RWPE1 (cell line): ENCODE measurements around the gene ECEL1.
"Not testable (repeated sequence)": the region's sequence is repeated elsewhere in the genome, so short reads cannot be mapped to it uniquely, and the experiment has no call there.

Experiments
- CTCF ChIA-PET: fragments of 350-600 bp; sonication (Branson Sonifier 250); formaldehyde crosslinking; extraction: SDS; loops from one replicate; lab custom pipeline; 2021; lab: Yijun Ruan, JAX
- POLR2A ChIA-PET: fragments of 400-600 bp; formaldehyde crosslinking; extraction: SDS; loops from one replicate; lab custom pipeline; 2020; ENCODE audit warnings: antibody characterized with exemption; ENCODE audit not compliant: low non-redundant PET; lab: Yijun Ruan, JAX
- DNase-seq: peaks from one replicate; pipeline ENCODE4 v3.0.0; 2012; ENCODE audit warnings: low spot score
- H3K27ac ChIP-seq: fragments of 450-650 bp; 2 replicates; pipeline ENCODE4 v1.5.1; 2017
- CTCF ChIP-seq: fragments of 450-650 bp; conservative IDR thresholded peaks from 2 replicates; pipeline ENCODE4 v1.5.1; 2017; ENCODE audit warnings: low read depth, mild to moderate bottlenecking

The ECEL1 gene

DNA sequence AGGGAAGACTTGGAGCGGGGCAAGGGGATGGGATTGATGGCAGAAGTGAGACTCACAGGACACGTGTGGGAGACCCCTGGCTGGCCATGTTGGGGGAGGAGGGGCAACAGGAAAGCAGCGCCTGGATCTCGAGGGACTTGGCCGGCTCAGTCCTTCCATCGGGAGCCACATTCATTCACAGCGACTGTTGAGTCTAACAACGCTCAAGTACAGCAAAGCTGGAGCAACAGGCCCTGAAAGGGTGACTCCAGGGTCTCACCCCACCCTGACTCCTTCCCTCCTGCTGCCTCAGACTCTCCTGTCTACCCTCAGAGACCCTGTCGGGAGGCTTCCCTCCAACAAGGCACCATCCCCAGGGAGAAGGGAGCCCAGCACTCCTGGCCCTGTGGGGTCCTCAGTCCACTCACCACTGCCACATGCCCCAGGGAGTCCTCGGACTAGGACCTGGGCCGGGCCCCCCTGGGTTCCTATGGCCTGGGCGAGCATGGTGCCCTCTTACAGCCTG, 46.4 kb downstream of the ECEL1 start:
- no peak overlapping the region for H3K27ac ChIP-seq
- TF ChIP-seq CTCF, result no peak
- ChIA-PET CTCF (interaction anchor here (0.6 to 2.6 kb wide), 8 partner anchors 19 to 669 kb away, joined by 3 to 27 read pairs (median 3); no protein-coding TSS in a partner anchor), POLR2A (no interaction called here)
- no peak for DNase-seq

DNA sequence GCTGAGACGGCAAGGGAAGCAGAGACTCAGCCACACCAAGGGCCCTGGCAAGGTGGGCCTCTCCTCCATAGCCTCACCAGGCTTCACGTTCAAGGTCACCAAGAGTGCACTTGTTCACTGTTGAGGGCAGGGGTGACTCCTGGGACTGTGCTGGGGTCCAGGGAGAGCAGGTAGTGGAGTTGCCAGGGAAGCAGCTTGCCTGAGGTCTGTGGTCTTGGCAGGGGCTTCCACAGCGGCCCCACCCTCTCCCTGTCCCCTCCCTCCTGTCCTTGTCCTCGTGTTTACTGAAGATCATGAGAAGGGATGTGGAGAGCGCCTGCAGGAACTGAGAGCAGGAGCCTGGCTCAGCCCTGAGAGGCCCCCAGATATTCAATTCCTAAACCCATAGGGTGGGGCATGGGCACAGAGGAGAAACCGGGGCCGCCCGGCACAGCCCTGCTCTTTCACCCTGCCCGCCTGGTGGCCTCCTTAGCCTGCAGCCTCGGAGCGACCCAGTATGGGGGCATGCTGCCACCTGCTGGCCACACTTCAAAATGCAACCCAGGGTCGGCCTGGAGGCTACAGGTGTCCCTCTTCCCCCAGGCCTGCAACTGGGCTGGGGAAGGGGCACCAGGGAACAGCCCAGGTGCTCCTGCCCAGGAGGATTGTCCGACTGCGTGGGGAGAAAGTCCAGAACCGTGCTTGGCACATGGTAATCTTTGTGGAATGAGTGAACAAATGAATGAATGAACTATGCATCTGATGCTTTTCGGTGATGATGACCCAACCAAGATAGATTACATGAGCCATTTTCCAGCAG, 47.2 kb downstream of the ECEL1 start:
- CTCF ChIA-PET, result interaction anchor here (0.6 to 2.6 kb wide), 13 partner anchors 13 to 668 kb away, joined by 3 to 27 read pairs (median 4); partner anchors contain the start of gene PRSS56
- H3K27ac ChIP-seq, POLR2A ChIA-PET: not testable (repeated sequence)
- TF ChIP-seq CTCF, result peak; percentile 94
- peak; percentile 71 for DNase-seq

- no peak for DNase-seq
- ChIA-PET CTCF (interaction anchor here (0.5 to 2.6 kb wide), 14 partner anchors 14 to 922 kb away, joined by 3 to 27 read pairs (median 4); partner anchors contain the start of gene PRSS56), POLR2A (no interaction called here)
- H3K27ac ChIP-seq, result no peak overlapping the region
- no peak; the same call in 1 of the 2 replicates for TF ChIP-seq CTCF
These were observed 47.9 kb downstream of the ECEL1 start for GRCh38 chr2:232439758-232440135.

DNA sequence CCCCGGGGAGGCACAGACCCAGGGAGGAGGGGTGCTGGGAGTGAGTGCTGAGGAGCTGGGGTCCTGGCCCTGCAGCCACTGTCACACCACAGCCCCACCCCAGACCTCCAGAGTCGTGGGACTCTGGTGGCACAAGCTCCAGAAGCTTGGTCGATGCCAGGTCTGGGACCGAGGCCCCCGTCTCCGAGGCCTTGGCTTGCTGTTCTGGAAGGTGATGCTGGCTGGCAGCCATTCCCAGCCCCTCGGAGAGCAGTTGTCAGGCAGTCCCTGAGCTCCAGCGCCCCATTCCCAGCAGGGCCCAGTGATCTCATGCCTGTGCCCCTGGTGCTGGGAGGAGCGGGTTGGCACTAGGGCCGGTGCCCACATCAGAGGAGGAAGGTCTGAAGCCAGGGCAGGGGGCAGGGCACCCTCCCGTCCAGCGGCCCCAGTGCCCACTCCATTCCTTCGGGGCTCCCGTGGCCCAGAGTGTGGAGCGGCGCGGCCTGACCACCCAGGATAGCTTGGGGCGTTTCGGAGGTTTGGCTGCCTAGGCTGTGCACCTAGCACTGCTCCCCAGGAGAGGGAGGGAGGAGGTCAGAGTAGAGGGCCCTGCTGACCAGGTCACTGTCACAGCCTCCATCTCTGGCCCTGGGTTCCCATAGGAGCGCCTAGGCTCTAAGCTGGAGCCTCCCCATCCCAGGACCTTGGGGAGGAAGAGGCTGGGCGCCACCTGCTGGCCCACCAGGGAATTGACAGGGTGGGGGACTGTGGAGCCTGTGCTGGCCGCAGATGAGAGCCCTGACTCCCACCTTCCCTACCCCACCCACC, 48.5 kb downstream of the ECEL1 start:
- no peak for DNase-seq
- ChIA-PET POLR2A (no interaction called here), CTCF (interaction anchor here (0.5 to 2.6 kb wide), 12 partner anchors 20 to 922 kb away, joined by 3 to 27 read pairs (median 5); partner anchors contain the start of gene PRSS56)
- TF ChIP-seq CTCF, result peak; percentile 74
- no peak overlapping the region for H3K27ac ChIP-seq

DNA sequence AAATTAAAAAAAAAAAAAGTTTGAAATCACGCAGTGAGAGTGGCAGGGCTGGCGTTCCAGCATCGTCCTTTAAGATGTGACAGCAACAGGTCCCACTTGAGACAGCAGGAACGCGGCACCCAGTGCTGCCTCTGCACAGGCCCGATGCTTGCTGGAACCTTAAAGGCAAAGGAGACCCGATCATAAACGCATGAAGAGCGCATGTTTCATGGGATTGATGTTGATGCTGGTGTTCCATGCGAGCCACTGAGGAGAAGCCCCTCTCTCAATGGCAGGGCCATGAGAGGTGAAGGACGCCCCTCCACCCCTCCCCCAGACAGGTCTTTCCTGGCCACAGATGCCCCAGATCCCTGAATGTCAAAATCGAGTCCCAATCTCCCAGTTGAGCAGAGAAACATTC, 49.5 kb downstream of the ECEL1 start:
- CTCF ChIA-PET, result interaction anchor here (1.1 kb wide), 1 partner anchor 9 kb away, joined by 3 read pairs; no protein-coding TSS in a partner anchor
- TF ChIP-seq CTCF, result no peak
- POLR2A ChIA-PET, result no interaction called here
- DNase-seq, result no peak
- H3K27ac ChIP-seq, result no peak overlapping the region

- CTCF ChIA-PET, result interaction anchor here (1.1 to 1.8 kb wide), 2 partner anchors 10 to 103 kb away, joined by 3 to 9 read pairs; no protein-coding TSS in a partner anchor
- no peak overlapping the region for H3K27ac ChIP-seq
- no peak for TF ChIP-seq CTCF
- DNase-seq, result no peak
- POLR2A ChIA-PET, result no interaction called here
These were observed 50.5 kb downstream of the ECEL1 start for GRCh38 chr2:232437195-232437571.
